H54 (cell line): ENCODE results near the gene POP4.
A peak's percentile ranks its signal among the peaks of the same experiment; 100 is the strongest.

Source experiments
- DNase-seq: peaks from one replicate; pipeline ENCODE4 v3.0.0; 2011; ENCODE audit warnings: low spot score, mixed read lengths; ENCODE audit not compliant: insufficient read length
- FAIRE-seq: peaks from 3 replicates; lab custom pipeline; 2011; peaks lifted over from hg19 to GRCh38; lab: Jason Lieb, UNC
- POLR2A ChIP-seq: IDR thresholded peaks from 2 replicates; pipeline ENCODE4 v1.6.1; 2011; ENCODE audit warnings: low read depth, mild to moderate bottlenecking, low read length

POP4 gene

GRCh38 chr19:29568036-29569025 lies 37.8 kb upstream of the POP4 start:
- DNase-seq (no peak), FAIRE-seq (no peak)
- no peak for TF ChIP-seq POLR2A

DNA sequence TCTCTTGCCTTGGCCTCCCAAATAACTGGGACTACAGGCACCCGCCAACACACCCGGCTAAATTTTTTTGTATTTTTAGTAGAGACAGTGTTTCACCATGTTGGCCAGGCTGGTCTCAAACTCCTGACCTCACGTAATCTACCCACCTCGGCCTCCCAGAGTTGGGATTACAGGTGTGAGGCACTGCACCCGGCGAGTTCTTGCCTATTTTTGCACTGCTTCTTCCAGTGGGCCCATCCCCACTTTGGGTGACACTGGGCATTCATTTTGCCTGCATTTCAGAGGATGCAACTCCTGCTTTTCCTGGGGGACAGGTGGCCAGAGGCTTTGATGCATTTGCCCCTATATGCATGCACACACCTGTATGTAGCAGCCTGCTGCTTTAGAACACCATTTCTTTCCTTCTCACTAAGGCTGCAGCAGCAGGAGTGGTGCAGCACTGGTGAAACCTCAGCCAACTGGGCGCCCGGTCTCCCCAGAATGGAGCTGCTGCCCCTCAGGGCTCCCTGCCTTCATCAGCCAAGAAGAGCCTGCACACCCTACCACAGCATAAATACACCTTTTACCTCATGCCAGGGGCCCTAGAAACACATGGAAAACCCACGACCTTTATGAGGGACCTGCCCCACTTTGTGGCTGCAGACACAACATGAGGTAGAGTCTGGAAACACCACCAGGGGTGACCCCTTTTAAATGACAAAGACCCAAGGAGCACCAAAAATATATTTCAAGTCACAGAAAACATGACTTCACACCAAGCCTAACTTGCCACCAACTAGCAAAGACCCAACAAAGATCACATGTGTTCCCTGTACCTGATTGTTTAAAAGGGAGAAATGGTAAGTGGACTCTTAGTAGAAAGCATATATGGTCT lies 36.8 kb upstream of the POP4 start:
- no peak for DNase-seq
- no peak for FAIRE-seq
- TF ChIP-seq POLR2A: no peak

GRCh38 chr19:29571181-29571580 lies 34.9 kb upstream of the POP4 start:
- TF ChIP-seq POLR2A: no peak
- DNase-seq: no peak
- no peak for FAIRE-seq

DNA sequence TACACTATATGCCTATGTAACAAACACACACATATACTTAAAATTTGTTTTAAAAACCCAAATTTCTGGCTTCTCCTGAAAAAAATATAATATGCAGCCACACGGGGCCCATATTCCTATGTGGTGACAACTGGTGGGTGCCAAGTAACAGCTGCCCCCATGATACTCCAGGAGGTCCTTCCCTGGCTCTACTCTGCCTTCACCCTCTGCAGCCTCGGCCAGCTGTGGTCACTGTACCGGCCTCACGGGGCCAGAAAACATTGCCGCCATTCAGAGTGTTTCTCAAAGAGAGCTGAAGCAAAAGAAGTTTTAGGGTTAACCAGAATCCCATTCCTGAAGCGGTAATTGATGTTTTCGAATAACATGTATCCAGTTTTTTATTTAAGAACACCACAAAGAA lies 32.6 kb upstream of the POP4 start:
- TF ChIP-seq POLR2A: no peak
- no peak for DNase-seq
- FAIRE-seq: no peak

DNA sequence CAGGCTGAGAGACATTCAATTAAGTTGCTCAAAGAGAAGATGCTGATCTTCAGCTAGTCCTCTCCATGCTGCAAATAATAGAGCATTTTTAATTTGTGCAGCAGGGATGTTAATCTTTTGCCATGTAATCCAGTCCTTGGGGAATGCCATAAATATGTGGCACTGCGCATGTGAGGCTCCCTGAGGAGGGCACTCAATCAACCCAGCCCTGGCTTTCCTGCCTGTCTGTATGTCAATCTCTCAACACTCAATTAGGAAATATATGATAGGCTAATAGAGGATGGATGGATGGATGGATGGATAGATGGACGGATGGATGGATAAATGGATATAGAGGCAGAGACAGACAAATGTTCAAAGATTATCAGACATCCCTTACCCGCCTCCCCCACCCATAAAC lies 31.6 kb upstream of the POP4 start:
- no peak for TF ChIP-seq POLR2A
- DNase-seq: no peak
- FAIRE-seq: no peak

DNA sequence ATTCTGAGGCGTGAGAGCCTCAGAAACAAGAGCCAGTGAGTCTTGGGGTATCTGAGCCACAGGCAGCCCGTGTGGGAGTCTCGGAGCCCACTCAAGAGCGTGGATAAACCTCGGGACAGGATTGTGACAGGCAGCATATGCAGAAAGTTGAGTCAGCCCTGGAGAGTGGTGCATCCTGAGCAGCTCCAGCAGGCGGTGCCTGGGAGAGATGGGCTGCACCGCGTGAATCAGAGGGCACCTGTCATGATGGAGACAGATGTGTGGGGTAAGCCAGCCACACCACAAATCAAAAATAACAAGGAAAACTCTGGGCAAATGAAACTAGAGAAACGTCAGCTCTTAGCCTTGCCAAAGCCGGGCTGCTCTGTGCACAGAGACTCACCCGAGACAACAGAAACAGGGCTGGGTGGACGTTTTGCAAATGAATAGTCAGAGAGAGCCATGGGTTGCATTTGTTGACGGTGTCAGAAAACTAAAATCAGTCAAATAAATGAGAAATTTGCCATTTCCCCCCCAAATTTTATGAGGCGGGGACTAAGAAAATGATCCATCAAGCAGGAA lies 30.0 kb upstream of the POP4 start:
- DNase-seq: peak; percentile 29
- FAIRE-seq: no peak
- TF ChIP-seq POLR2A: no peak

DNA sequence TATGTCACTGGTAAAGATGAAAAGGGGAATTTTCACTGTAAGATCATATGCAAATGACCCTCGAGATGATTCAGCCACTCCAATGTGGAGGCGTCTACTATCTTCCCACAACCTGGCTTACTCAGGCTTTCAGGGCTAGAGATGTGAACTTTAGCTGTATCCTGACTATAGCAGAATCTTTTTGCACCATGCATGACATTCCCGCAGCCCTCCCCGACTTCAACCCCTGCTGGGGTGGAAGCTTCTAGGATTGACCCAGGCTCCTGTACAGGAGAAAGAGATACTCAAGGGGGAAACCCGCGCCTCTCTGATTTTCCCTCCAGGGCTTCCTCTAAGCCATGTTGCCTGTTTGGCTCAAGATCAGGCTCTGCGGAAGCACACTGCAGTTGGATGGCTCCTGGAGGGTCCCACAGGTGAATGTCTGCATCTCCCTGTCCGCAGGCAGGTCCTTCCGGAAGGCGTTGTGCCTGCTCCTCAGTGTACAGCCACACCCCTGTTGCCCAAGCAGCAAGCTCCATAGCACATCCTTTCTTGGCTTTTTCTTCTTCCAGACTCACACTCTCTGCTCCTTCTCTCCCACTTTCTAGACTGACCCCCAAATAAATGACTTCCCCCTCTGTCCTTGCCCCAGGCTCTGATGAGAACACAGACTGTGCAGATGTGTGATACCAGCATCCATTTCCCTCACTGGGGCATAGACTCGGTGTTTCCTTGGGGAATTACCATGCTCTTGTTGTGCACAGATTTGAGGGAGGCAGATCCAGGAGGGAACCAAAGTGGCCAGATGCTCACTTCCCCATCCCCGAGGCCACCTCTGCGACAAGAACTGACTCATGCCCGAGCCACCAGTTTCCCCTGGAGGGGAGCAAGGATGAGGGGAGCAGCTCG lies 29.1 kb upstream of the POP4 start:
- TF ChIP-seq POLR2A: no peak
- DNase-seq: peak; percentile 27
- no peak for FAIRE-seq

DNA sequence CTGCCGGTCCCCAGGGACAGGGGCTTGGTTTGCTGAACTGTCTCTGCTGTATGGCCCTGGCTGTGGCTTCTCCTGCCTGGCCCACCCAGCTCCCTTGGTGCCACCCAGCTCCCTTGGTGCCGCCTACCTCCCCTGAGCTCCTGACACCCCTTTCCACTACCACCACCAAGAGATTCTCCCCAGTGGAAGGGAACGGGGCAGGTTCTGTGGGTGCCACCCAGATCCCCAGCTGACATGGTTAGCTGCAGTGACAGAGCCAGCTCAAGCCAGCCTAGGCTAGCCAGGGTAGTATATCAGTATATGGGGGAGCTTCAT lies 28.5 kb upstream of the POP4 start:
- no peak for DNase-seq
- no peak for FAIRE-seq
- TF ChIP-seq POLR2A: no peak

- FAIRE-seq (no peak), DNase-seq (no peak)
- TF ChIP-seq POLR2A: no peak
These were observed 27.7 kb upstream of the POP4 start for GRCh38 chr19:29578349-29578748.

DNA sequence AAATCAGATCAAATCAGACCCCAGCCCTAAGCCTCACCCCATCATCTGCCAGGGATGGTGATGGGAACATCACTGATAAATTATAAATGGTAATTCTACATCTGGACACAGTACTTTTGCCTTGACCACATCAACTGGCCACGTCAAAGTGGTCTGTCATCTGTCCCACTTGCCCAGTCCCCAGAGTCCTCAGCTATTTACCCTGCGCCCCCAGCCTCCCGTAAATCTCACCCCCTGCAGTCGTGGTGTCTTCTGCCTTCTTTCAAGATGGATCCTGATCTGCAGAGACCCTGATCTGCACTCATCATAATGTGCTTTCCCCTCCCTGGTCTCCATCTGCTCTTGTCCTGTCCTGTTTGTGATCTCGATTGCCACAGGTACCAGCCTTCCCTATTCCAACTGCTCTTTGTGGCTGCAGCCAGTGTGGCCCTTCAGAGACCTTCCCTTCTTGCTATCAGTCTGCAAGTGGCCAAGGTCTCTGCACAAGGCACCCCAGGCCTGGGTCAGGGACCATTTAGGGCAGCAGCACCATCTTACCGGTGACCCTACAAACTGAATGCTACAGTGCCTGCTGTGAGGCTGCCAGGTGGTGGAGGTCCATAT lies 26.7 kb upstream of the POP4 start:
- no peak for FAIRE-seq
- no peak for DNase-seq
- no peak for TF ChIP-seq POLR2A

DNA sequence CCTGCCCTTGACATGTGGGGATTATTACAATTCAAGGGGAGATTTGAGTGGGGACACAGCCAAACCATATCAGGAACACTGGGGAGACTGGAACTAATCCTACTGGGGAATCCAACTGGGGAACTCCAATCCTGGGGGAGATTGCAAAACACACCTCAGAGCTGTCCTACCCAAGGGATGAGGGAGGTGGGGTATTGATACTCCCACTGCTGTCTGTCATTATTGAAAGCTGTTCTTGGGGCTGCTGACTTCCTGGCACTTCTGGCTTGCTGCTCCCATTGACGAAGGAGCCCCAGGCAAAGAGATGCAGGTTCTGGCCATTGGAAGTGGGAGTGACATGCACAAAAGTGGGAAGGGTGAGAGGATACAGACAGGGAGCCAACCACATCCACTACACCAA lies 24.7 kb upstream of the POP4 start:
- no peak for TF ChIP-seq POLR2A
- no peak for FAIRE-seq
- DNase-seq: no peak

- FAIRE-seq (no peak), DNase-seq (peak; percentile 73)
- no peak for TF ChIP-seq POLR2A
These were observed 22.7 kb upstream of the POP4 start for GRCh38 chr19:29583196-29583999.
